ENCODE measurements around the gene TGM1.

The TGM1 gene

GRCh38 chr14:24258548-24259265 is 4.3 kb downstream of the TGM1 start:
- no peak for FAIRE-seq
- no peak for DNase-seq (ENCODE audit: insufficient read length, low spot score)
- TF ChIP-seq PAX5 (IDR thresholded peaks at IDR 0.05; ENCODE audit: insufficient read depth, low read length, severe bottlenecking) (no peak), SPI1 (IDR thresholded peaks at IDR 0.05; ENCODE audit: low read depth, low read length) (no peak), POU2F2 (IDR thresholded peaks at IDR 0.05; ENCODE audit: low read depth, low read length) (no peak), TAF1 (IDR thresholded peaks at IDR 0.05; ENCODE audit: low read depth, low read length) (no peak), POLR2A (IDR thresholded peaks at IDR 0.05; ENCODE audit: low read depth, low read length) (no peak), POLR2AphosphoS5 (IDR thresholded peaks at IDR 0.05; ENCODE audit: low read depth, low read length) (no peak)

GRCh38 chr14:24258119-24258518 is 4.9 kb downstream of the TGM1 start:
- no peak for TF ChIP-seq POLR2A (IDR thresholded peaks at IDR 0.05; ENCODE audit: low read depth, low read length)
- TF ChIP-seq POU2F2 (IDR thresholded peaks at IDR 0.05; ENCODE audit: low read depth, low read length), result no peak
- TF ChIP-seq SPI1 (IDR thresholded peaks at IDR 0.05; ENCODE audit: low read depth, low read length), result no peak
- no peak for TF ChIP-seq PAX5 (IDR thresholded peaks at IDR 0.05; ENCODE audit: insufficient read depth, low read length, severe bottlenecking)
- no peak for TF ChIP-seq TAF1 (IDR thresholded peaks at IDR 0.05; ENCODE audit: low read depth, low read length)
- TF ChIP-seq POLR2AphosphoS5 (IDR thresholded peaks at IDR 0.05; ENCODE audit: low read depth, low read length), result no peak
- FAIRE-seq (no peak), DNase-seq (ENCODE audit: insufficient read length, low spot score) (no peak)

- DNase-seq (ENCODE audit: insufficient read length, low spot score) (no peak), FAIRE-seq (no peak)
- TF ChIP-seq POLR2A (IDR thresholded peaks at IDR 0.05; ENCODE audit: low read depth, low read length) (no peak), TAF1 (IDR thresholded peaks at IDR 0.05; ENCODE audit: low read depth, low read length) (no peak), POU2F2 (IDR thresholded peaks at IDR 0.05; ENCODE audit: low read depth, low read length) (no peak), POLR2AphosphoS5 (IDR thresholded peaks at IDR 0.05; ENCODE audit: low read depth, low read length) (no peak), SPI1 (IDR thresholded peaks at IDR 0.05; ENCODE audit: low read depth, low read length) (no peak), PAX5 (IDR thresholded peaks at IDR 0.05; ENCODE audit: insufficient read depth, low read length, severe bottlenecking) (no peak)
These were observed 6.0 kb downstream of the TGM1 start for GRCh38 chr14:24256960-24257359.

- TF ChIP-seq POU2F2 (IDR thresholded peaks at IDR 0.05; ENCODE audit: low read depth, low read length) (no peak), TAF1 (IDR thresholded peaks at IDR 0.05; ENCODE audit: low read depth, low read length) (no peak), SPI1 (IDR thresholded peaks at IDR 0.05; ENCODE audit: low read depth, low read length) (no peak), POLR2AphosphoS5 (IDR thresholded peaks at IDR 0.05; ENCODE audit: low read depth, low read length) (no peak), PAX5 (IDR thresholded peaks at IDR 0.05; ENCODE audit: insufficient read depth, low read length, severe bottlenecking) (no peak), POLR2A (IDR thresholded peaks at IDR 0.05; ENCODE audit: low read depth, low read length) (no peak)
- no peak for FAIRE-seq
- no peak for DNase-seq (ENCODE audit: insufficient read length, low spot score)
These were observed 6.9 kb downstream of the TGM1 start for GRCh38 chr14:24255931-24256711.

- TF ChIP-seq POU2F2 (IDR thresholded peaks at IDR 0.05; ENCODE audit: low read depth, low read length), result no peak
- no peak for TF ChIP-seq PAX5 (IDR thresholded peaks at IDR 0.05; ENCODE audit: insufficient read depth, low read length, severe bottlenecking)
- no peak for TF ChIP-seq SPI1 (IDR thresholded peaks at IDR 0.05; ENCODE audit: low read depth, low read length)
- no peak for TF ChIP-seq POLR2AphosphoS5 (IDR thresholded peaks at IDR 0.05; ENCODE audit: low read depth, low read length)
- TF ChIP-seq POLR2A (IDR thresholded peaks at IDR 0.05; ENCODE audit: low read depth, low read length), result no peak
- no peak for TF ChIP-seq TAF1 (IDR thresholded peaks at IDR 0.05; ENCODE audit: low read depth, low read length)
- FAIRE-seq, result no peak
- no peak for DNase-seq (ENCODE audit: insufficient read length, low spot score)
These were observed 7.5 kb downstream of the TGM1 start for GRCh38 chr14:24255438-24255837.

- no peak for TF ChIP-seq PAX5 (IDR thresholded peaks at IDR 0.05; ENCODE audit: insufficient read depth, low read length, severe bottlenecking)
- TF ChIP-seq POLR2AphosphoS5 (IDR thresholded peaks at IDR 0.05; ENCODE audit: low read depth, low read length), result no peak
- TF ChIP-seq SPI1 (IDR thresholded peaks at IDR 0.05; ENCODE audit: low read depth, low read length), result no peak
- no peak for TF ChIP-seq TAF1 (IDR thresholded peaks at IDR 0.05; ENCODE audit: low read depth, low read length)
- no peak for TF ChIP-seq POU2F2 (IDR thresholded peaks at IDR 0.05; ENCODE audit: low read depth, low read length)
- TF ChIP-seq POLR2A (IDR thresholded peaks at IDR 0.05; ENCODE audit: low read depth, low read length), result no peak
- FAIRE-seq (no peak), DNase-seq (ENCODE audit: insufficient read length, low spot score) (no peak)
These were observed 8.2 kb downstream of the TGM1 start for GRCh38 chr14:24254630-24255392.

- FAIRE-seq (no peak), DNase-seq (ENCODE audit: insufficient read length, low spot score) (no peak)
- TF ChIP-seq PAX5 (IDR thresholded peaks at IDR 0.05; ENCODE audit: insufficient read depth, low read length, severe bottlenecking), result no peak
- TF ChIP-seq POLR2A (IDR thresholded peaks at IDR 0.05; ENCODE audit: low read depth, low read length), result no peak
- TF ChIP-seq TAF1 (IDR thresholded peaks at IDR 0.05; ENCODE audit: low read depth, low read length), result no peak
- no peak for TF ChIP-seq POU2F2 (IDR thresholded peaks at IDR 0.05; ENCODE audit: low read depth, low read length)
- no peak for TF ChIP-seq POLR2AphosphoS5 (IDR thresholded peaks at IDR 0.05; ENCODE audit: low read depth, low read length)
- TF ChIP-seq SPI1 (IDR thresholded peaks at IDR 0.05; ENCODE audit: low read depth, low read length), result no peak
These were observed 9.0 kb downstream of the TGM1 start for GRCh38 chr14:24253936-24254335.

- TF ChIP-seq SPI1 (IDR thresholded peaks at IDR 0.05; ENCODE audit: low read depth, low read length), result no peak
- TF ChIP-seq POLR2A (IDR thresholded peaks at IDR 0.05; ENCODE audit: low read depth, low read length), result no peak
- no peak for TF ChIP-seq PAX5 (IDR thresholded peaks at IDR 0.05; ENCODE audit: insufficient read depth, low read length, severe bottlenecking)
- TF ChIP-seq TAF1 (IDR thresholded peaks at IDR 0.05; ENCODE audit: low read depth, low read length), result no peak
- TF ChIP-seq POU2F2 (IDR thresholded peaks at IDR 0.05; ENCODE audit: low read depth, low read length), result no peak
- TF ChIP-seq POLR2AphosphoS5 (IDR thresholded peaks at IDR 0.05; ENCODE audit: low read depth, low read length), result no peak
- DNase-seq (ENCODE audit: insufficient read length, low spot score) (no peak), FAIRE-seq (no peak)
These were observed 10.5 kb downstream of the TGM1 start for GRCh38 chr14:24252289-24253124.

Data from GM12891 (cell line).